AG08396 (cell line): ENCODE measurements around the gene ALKBH4.
A peak's percentile ranks its signal among the peaks of the same experiment; 100 is the strongest.
"Not testable (repeated sequence)": the region's sequence is repeated elsewhere in the genome, so short reads cannot be mapped to it uniquely, and the experiment has no call there.

Experiments
- DNase-seq: peaks from one replicate; pipeline ENCODE4 v3.0.0; 2012; ENCODE audit warnings: low spot score, mixed read lengths

The ALKBH4 gene, protein sequence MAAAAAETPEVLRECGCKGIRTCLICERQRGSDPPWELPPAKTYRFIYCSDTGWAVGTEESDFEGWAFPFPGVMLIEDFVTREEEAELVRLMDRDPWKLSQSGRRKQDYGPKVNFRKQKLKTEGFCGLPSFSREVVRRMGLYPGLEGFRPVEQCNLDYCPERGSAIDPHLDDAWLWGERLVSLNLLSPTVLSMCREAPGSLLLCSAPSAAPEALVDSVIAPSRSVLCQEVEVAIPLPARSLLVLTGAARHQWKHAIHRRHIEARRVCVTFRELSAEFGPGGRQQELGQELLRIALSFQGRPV

DNA sequence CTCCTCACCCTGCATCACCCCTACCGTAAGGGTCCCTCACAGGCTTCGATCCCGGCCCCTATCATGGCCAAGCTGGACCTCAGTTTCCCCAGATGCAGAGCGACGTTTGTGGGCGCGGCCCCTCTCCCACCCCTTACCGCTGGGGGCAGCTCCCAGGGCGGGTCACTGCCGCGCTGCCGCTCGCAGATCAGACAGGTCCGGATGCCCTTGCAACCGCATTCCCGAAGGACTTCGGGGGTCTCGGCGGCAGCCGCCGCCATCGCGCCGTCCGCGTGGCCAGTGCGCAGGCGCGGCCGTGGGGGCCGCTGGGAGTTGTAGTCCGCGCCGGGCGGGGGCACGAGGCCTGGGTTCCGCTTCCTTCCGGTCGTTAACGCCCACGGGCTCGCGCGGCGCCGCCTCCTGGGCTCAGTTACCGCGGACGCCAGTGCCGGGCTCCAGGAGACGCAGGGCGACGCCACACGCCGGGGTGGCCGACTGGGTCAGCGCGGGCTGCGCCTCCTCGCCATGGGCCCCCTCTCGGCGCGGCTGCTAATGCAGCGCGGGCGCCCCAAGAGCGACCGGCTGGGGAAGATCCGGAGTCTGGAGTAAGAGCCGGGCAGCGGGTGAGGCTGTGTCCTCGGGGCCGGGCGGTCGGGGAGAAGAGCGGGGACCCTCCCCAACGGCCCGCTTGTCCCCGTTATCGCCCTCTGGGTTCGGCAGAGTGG, at the start of gene ALKBH4, which contains the start of gene LRWD1:
TSS of gene ALKBH4 (minus strand) at position 287 of the 704 bp plus-strand sequence. CDS start at position 260, 27 bp downstream.
TSS of gene LRWD1 (plus strand) at position 408 of the 704 bp plus-strand sequence. CDS start at position 505, 97 bp downstream.
- peak; percentile 100 for DNase-seq

DNA sequence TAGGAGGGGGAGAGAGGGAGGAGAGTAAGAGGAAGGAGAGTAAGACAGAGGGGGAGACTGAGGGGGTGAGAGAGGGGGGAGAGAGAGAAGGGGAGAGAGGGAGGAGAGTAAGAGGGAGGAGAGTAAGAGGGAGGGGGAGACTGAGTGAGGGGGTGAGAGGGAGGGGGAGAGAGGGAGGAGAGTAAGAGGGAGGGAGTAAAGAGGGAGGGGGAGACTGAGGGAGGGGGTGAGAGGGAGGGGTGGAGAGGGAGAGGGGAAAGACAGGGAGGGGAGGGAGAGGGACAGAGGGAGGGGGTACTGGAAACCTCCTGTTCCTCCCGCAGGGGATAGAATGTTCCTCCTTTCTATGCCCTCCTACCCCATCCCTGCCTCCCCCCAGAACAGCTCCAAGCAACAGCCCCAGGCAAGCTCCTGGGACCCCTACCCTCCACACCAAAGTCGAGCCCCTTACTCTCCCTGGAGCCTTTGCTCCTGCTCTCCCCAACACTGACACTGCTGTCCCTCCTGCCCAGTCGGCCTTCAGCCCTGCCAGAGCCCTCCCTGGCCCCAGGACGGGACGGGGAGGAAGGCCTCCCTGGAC, 48.1 kb upstream of the ALKBH4 start:
- not testable (repeated sequence) for DNase-seq

DNA sequence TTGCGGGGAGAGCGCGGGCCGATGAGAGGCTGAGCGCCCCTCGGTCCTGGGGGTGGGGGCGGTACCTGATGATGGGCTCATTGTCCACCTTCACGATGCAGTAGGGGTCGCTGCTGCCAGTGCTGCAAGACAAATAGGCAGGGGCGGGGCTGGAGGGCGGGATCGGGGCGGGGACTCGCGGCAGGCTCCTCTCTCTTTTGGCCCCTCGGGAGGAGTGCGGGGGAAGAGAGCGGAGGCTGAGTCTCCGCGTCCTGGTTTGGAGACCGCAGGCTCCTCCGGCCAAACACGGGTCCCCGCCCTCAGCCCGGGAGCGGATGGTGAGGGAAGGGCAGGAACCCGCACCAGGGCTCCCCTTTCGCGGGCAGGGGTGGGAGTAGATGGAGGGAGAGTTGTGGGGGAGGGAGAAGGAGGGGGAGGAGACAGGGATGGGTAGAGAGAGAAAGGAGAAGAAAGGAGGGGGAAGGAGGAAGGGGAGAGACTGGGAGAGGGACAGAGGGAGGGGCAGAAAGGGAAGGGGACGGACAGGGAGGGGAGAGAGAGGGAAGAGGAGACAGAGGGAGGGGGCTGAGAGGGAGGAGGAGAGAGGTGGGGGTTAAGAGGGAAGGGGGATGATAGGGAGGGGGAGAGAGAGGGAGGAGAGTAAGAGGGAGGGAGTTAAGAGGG, 47.3 kb upstream of the ALKBH4 start:
- not testable (repeated sequence) for DNase-seq

DNA sequence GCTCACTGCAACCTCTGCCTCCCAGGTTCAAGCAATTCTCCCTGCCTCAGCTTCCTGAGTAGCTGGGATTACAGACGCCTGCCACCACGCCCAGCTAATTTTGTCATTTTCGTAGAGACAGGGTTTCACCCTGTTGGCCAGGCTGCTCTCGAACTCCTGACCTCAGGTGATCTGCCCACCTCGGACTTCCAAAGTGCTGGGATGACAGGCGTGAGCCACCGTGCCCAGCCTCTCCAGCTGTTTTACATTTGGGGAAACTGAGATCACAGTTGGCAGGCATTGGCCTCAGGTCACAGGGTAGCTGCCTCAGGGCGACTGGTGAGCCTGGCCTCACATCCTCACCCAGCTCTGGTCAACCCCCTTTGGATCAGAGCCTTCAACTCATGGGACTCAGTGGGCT, 45.9 kb upstream of the ALKBH4 start:
- DNase-seq, result not testable (repeated sequence)

DNA sequence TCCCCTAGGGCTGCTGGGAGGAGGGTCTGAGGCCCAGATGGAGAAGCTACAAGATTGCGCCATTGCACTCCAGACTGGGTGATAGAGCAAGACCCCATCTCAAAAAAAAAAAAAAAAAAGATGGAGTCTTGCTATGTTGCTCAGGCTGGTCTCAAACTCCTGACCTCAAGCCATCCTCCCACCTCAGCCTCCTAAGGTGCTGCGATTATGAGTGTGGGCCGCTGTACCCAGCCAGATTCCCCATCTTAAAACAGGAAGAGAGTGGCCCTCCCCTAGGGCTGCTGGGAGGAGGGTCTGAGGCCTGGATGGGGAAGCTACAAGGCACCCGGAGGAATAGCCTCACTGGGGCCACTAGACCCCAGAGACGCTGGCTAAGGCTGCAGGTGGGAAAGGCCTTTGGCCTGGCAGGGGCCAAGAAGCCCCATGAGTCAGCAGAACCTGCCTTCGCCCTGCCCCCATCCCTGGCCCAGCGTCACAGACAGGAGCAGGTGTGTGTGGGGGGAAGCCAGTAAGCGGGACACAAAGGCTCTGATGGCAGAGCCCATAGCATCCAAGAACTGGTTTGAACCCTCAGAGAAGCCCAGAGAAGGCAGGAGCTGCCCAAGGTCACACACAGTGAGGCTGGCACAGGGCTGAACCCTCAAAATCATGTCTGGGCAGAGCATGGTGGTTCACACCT, 42.9 kb upstream of the ALKBH4 start:
- not testable (repeated sequence) for DNase-seq

DNA sequence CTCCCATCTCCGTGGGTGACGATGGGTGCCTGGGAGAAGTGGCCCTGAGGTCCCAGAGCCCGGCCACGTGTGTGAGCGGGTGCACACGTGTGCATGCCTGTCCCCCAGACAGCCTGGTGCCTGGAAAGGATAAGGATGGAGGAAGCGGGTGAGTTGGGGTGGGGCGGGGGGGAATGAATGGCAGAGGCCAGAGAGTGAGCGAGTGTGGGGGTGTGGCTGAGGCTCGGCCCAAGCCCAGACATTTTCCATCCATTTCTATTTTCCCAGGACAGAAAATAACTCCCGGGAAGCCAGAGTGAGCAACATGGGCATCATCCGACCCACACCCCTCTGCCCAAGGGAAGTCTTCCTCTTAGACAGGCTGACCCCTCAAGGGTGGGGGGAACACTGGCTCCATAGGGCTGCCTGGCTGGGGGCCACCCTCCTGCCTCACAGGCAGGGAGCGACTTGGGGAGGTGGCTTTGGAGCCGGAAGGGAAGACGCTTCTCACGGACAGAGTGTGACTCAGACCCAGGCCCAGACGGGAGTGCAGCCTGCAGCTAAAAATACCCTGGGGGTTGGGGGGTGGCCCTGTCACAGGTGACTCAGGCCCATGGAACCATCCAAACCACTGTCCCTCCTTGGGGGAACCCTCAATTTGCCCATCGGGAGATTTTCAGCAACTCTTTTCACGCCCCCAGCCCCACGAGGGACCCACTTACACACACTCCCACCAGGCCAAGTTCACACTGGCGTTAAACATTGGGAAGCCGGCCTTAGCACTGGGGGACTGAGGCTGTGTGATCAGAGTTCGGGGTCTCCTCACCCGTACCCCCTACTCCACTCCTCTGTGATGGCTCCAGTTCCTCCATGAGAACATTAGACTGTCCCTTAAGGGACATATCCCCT, 40.9 kb upstream of the ALKBH4 start:
- DNase-seq, result not testable (repeated sequence)

DNA sequence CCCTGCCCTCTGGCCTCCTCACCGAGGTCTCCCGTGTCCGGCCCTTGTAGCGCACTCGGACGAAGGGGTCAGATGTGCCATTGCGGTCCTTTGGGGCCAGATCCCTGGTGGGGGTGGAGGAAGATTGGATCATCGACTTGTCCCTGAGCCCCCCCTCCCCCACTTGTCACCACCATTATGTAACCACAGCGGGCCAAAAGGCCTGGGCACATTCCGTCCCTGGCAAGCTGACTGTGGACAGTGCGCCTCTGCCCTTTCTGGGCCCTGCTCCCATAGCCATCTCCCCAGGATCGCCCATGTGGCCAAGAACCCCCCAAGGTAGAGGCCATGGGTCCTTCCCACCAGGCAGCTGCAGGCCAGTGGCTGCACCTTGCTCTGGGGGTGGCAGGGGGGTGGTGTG, 38.5 kb upstream of the ALKBH4 start:
- not testable (repeated sequence) for DNase-seq

DNA sequence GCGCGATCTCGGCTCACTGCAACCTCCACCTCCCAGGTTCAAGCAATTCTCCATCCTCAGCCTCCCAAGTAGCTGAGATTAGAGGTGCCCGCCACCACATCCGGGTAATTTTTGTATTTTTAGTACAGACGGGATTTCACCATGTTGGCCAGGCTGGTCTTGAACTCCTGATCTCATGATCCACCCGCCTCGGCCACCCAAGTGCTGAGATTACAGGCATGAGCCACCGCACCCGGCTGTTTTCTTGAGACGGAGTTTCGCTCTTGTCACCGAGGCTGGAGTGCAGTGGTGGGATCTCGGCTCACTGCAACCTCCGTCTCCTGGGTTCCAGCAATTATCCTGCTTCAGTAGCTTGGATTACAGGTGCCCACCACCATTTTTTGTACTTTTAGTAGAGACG, 33.7 kb upstream of the ALKBH4 start:
- not testable (repeated sequence) for DNase-seq

DNA sequence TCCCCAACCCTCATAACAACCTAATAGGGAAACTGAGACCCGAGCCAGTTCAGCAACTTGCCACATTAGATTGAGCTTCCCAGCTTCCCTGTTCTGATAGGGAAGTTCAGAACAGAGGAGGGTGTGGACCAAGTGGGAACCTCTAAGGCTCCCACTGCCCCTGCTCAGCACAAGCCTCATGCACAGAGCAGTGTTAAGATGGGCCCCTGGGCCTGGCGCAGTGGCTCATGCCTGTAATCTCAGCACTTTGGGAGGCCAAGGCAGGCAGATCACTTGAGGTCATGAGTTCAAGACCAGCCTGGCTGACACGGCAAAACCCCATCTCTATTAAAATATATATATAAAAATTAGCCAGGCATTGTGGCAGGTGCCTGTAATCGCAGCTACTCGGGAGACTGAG, 32.6 kb upstream of the ALKBH4 start:
- DNase-seq, result not testable (repeated sequence)

DNA sequence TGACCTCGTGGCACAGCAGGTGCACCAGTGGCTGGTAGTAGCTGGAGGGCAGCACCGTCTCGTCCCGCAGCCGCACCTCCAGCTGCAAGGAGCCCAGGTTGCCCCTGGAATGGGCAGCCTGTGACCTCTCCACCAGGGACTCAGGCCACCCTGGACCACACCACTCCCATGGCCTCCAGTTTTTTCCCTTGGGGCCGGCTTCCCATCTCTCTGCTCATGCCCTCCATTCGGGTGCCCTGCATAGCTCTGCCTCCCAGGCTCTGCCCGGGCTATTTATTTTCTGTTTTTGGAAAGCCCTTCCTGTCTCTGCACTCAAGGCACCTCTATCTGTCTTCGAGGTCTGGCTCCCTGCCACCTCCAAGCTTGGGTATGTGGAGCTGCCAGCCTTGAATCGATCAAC, 32.2 kb upstream of the ALKBH4 start:
- DNase-seq, result not testable (repeated sequence)

DNA sequence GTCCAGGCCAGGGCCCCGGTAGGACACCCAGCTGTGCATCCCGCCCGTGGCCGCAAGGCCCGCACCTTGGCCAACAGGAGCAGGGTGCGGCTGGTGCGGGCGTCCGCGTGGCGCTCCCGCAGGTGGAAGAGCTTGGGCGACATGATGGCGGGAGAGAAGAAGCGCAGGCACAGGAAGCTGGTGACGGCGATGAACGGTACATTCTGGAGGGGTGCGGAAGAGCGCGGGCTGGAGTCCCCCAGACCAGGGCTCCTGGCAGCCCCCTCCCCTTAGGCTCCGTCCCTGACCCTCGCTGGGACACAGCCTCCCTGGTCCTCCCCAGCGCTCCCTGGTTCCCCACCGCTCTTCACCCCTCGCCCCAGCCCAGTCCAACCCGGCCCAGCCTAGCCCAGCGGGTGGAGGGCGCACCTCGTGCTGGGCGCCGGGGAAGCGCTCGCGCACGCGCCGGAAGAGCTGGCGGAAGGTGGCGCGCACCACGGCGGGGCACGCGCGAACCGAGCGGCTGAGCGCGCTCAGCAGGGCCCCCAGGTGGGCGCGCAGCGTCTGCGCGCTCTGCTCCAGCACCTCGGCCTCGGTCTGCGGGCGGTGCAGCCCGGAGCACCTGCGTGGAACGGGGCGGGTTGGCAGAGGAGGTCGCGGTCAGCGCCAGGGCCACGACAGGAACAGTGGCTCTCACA, 29.9 kb upstream of the ALKBH4 start:
- DNase-seq, result not testable (repeated sequence)

DNA sequence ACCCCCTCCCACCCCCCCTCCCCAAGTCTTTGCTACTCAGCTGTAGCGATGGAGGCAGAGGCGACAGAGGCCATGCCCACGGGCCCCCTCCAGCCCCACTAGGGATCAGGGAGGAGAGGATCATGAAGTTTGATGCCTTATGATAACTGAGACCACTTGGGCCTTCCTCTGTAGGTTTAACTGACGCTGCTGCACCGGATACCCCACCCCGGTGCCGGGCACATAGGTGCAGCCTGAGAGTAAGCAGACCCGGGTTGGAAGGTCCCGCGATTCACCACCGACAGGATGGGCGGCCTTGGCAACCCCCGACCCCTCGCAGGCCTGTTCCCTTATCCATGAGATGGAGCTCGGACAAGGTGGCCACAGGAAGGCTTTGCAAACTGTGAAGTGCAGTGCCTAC, 29.4 kb upstream of the ALKBH4 start:
- DNase-seq, result not testable (repeated sequence)

DNA sequence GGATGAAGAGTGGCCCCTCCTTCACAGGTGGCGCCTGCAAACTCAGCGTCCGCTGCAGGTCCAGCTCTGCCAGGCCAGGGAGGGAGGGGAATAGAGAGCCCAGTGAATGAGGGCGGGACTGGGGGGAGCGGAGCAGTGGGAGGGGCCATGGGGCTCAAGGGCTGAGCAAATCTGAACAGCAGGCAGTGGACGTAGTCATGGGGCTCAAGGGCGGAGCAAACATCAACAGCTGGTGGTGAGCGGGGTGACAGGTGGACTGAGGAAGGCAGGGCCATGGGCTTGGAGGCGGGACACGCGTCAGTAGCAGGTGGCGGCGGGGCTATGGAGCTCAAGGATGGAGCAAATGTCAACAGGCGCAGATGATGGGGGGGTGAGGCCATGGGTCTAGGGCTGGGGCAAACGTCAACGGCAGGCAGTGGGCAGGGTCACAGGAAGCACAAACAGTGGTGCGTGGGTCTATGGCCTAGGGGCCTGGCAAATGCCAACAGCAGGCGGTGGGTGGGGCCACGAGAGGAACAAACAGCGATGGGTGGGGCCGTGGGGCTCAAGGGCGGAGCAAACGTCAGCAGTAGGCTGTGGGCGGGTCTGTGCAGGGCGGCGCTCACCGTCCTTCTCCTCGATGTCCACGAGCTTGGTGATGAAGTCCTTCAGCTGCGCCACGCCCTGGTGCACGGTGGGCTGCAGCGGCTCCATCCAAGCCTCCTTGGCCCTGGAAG, 28.7 kb upstream of the ALKBH4 start:
- not testable (repeated sequence) for DNase-seq

DNA sequence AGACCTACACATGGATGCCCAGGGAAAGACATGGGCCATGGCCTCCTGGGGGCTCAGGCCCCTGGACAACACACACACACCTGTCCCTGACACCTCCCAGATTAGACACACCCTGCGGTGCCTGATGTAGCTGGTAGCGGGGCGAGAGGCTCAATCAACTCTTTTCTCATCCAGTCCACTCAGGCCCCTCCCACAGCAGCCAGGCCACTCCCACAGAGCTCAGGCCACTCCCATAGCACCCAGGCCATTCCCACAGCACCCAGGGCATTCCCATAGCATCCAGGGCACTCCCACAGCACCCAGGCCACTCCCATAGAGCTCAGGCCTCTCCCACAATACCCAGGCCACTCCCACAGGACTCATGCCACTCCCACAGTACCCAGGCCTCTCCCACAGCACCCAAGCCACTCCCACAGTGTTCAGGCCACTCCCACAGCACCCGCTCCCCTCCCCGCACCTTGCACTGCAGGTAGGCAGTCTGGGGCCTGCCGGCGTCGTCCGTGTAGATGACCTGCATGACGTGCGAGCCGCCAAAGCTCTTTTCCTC, 25.9 kb upstream of the ALKBH4 start:
- not testable (repeated sequence) for DNase-seq

DNA sequence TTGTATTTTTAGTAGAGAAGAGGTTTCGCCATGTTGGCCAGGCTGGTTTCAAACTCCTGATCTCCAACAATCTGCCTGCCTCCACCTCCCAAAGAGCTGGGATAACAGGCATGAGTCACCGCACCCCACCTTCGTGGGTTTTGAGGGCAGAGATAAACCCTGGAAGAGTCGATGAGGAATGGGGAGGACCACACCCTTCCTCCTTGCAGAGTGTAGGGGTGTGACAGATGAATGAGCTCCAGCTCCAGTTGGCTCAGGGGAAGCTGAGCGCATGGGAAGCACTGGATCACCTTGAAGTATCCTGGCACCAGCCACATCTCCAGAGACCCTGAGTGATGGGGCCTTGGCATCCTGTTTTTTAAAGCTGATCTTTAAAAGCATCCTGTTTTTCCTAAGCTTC, 19.7 kb upstream of the ALKBH4 start:
- DNase-seq, result not testable (repeated sequence)

DNA sequence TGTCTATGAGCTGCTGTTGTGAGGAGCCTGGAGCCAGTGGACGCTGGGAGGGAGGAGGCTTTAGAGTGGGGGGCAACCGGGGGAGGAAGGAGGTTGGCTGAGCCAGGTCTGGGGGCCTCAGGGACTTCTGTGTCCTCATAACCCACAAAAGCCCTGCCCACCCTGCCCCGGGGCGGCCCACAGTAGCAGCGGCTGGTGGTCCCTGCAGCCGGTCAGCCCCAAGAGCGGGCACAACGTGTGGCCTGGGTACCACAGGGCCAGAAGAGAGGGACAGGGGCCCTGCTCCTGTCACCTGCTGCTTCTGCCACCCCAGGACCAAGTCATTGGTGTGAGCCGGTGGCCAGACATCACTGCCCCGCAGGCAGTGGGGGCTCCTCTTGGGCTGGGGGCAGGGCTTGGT, 17.3 kb upstream of the ALKBH4 start:
- not testable (repeated sequence) for DNase-seq

DNA sequence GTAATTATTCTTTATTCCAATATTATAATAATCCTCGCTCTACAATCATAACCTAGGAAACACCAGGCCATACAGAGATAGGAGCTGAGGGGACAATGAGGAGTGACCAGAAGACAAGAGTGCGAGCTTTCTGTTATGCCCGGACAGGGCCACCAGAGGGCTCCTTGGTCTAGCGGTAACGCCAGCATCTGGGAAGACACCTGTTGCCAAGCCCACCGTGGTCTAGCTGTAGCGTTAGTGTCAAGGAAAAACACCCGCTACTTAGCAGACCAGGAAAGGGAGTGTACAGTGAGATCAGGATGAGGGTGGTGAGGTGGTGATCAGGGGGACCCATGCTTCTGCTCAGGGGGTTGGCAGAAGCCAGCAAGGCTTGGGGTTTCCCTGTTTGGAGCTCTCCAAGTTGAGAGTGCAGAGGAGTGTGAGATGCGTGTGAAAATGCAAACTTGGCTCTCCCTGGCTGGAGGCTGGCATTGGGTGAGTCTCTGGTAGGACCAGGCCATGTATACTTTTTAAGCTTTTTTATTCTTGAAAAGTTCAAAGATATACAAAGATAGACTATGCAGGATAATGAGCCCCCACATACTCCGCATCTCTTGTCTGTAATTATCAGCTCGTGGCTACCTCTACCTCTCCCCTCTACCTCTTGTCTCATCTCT, 15.4 kb upstream of the ALKBH4 start:
- not testable (repeated sequence) for DNase-seq

DNA sequence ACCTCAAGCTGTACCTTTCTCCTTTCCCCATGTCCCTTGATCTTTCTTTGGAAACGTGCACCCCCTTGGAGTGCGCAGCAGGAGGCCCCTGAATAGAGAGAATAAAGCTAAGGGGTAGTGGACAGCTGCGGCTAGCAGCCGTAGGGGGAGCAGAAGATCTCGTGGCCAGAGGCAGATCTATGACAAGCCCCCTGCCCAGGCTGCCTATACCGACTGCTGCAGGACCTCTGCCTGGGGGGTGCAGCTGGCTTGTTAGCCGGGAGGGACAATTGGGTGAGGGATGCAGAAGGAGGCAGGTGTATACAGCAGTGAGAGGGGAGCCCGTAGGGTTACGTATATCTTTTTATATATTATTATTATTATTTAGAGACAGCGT, 14.5 kb upstream of the ALKBH4 start:
- not testable (repeated sequence) for DNase-seq
